Stimulated activated CD8-positive, alpha-beta memory T cell treated with anti-CD3 and anti-CD28 coated beads, Interleukin-2, amount 100 ng/mL, for 1 hour (primary cell): ENCODE results near the gene RNF141.

ENCODE experiments used
- DNase-seq, 2 donors: peaks; one replicate each; pipeline ENCODE4 v3.0.0-alpha.2; 2020; ENCODE audit warnings: low read depth in 2 of 2

The RNF141 gene

GRCh38 chr11:10480760-10481159, 60.2 kb downstream of the RNF141 start:
- DNase-seq, result no peak

GRCh38 chr11:10480026-10480425, 61.0 kb downstream of the RNF141 start:
- no peak for DNase-seq

- no peak for DNase-seq
Observed at GRCh38 chr11:10478574-10479550, 62.1 kb downstream of the RNF141 start.

- no peak for DNase-seq
Observed at GRCh38 chr11:10478066-10478465, 62.9 kb downstream of the RNF141 start.

- DNase-seq, result no peak
Observed at GRCh38 chr11:10477690-10478046, 63.3 kb downstream of the RNF141 start.

- no peak for DNase-seq
Observed at GRCh38 chr11:10476927-10477689, 63.9 kb downstream of the RNF141 start.

GRCh38 chr11:10476342-10476741, 64.6 kb downstream of the RNF141 start:
- DNase-seq, result no peak

- DNase-seq, result no peak
Observed at GRCh38 chr11:10474551-10474950, 66.4 kb downstream of the RNF141 start.

GRCh38 chr11:10473371-10473770, 67.6 kb downstream of the RNF141 start:
- DNase-seq, result no peak

- no peak for DNase-seq
Observed at GRCh38 chr11:10462746-10463300, 78.2 kb downstream of the RNF141 start.
